Measurements from ENCODE around the gene ZG16.

GRCh38 chr16:29765167-29766032, 12.7 kb upstream of the ZG16 start:
- TF ChIP-seq CEBPB (IDR thresholded peaks at IDR 0.05; ENCODE audit: low read depth, low read length), result no peak
- no peak for TF ChIP-seq YY1 (IDR thresholded peaks at IDR 0.05; ENCODE audit: low read depth, low read length)
- no peak for TF ChIP-seq MAX (IDR thresholded peaks at IDR 0.05)
- TF ChIP-seq MAFK (IDR thresholded peaks at IDR 0.05; ENCODE audit: low read depth, low read length), result no peak
- TF ChIP-seq, protein P1, sequence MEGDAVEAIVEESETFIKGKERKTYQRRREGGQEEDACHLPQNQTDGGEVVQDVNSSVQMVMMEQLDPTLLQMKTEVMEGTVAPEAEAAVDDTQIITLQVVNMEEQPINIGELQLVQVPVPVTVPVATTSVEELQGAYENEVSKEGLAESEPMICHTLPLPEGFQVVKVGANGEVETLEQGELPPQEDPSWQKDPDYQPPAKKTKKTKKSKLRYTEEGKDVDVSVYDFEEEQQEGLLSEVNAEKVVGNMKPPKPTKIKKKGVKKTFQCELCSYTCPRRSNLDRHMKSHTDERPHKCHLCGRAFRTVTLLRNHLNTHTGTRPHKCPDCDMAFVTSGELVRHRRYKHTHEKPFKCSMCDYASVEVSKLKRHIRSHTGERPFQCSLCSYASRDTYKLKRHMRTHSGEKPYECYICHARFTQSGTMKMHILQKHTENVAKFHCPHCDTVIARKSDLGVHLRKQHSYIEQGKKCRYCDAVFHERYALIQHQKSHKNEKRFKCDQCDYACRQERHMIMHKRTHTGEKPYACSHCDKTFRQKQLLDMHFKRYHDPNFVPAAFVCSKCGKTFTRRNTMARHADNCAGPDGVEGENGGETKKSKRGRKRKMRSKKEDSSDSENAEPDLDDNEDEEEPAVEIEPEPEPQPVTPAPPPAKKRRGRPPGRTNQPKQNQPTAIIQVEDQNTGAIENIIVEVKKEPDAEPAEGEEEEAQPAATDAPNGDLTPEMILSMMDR (IDR thresholded peaks at IDR 0.05; ENCODE audit: control extremely low read depth in 1 of 3, insufficient read depth in 1 of 3, low read depth in 1 of 3, low read length in 3 of 3), result no peak
- TF ChIP-seq CBX5 (IDR thresholded peaks at IDR 0.05; ENCODE audit: low read depth, low read length), result no peak
- TF ChIP-seq, protein P2, sequence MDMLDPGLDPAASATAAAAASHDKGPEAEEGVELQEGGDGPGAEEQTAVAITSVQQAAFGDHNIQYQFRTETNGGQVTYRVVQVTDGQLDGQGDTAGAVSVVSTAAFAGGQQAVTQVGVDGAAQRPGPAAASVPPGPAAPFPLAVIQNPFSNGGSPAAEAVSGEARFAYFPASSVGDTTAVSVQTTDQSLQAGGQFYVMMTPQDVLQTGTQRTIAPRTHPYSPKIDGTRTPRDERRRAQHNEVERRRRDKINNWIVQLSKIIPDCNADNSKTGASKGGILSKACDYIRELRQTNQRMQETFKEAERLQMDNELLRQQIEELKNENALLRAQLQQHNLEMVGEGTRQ (IDR thresholded peaks at IDR 0.05; ENCODE audit: low read length), result no peak
- TF ChIP-seq CBX8 (IDR thresholded peaks at IDR 0.05; ENCODE audit: borderline replicate concordance, low read depth, low read length), result no peak
- no peak for TF ChIP-seq CREB1 (IDR thresholded peaks at IDR 0.05)
- no peak for TF ChIP-seq EZH2 (IDR thresholded peaks at IDR 0.05; ENCODE audit: low read depth, low read length, severe bottlenecking)
